NCI-H748 (cell line): ENCODE results near the gene MT1E.
"Not testable (repeated sequence)": the region's sequence is repeated elsewhere in the genome, so short reads cannot be mapped to it uniquely, and the experiment has no call there.

Experiments used
- DNase-seq: peaks from one replicate; lab custom pipeline; 2025; ENCODE audit not compliant: unreplicated experiment; lab: John Stamatoyannopoulos, UW

MT1E gene

DNA sequence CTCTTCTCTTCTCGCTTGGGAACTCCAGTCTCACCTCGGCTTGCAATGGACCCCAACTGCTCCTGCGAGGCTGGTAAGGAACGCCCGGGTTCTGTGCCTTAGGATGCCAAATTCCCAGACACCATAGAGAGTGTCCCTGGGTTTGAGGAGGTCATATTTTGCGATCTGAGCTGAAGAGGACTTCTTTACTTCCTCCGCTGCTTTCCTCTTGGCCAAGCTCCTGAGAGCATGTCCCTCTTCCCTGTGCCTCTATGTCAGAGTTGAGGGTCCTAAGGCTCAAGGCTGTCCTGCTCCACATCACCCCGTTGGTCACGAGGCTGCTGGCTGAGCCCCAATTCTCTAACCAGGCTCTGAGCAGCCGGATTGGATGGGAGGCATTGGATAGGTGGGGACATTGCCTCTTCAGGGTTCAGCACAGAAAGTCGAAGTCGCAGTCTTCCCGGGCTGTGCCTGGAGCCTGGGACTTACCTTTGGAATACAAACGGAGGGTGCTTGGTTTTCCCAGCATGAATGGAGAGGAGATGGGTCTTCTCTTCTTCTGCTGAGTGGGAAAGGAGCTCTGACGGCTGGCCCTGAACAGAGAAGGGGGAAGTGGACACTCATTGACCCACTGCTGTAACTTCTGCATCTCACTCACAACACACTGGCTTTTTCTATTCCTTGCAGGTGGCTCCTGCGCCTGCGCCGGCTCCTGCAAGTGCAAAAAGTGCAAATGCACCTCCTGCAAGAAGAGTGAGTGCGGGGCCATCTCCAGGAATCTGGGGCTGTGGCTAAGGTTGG lies 44.4 kb downstream of the MT1E start:
- no peak for DNase-seq

GRCh38 chr16:56670620-56670934 lies 45.0 kb downstream of the MT1E start:
- no peak for DNase-seq

DNA sequence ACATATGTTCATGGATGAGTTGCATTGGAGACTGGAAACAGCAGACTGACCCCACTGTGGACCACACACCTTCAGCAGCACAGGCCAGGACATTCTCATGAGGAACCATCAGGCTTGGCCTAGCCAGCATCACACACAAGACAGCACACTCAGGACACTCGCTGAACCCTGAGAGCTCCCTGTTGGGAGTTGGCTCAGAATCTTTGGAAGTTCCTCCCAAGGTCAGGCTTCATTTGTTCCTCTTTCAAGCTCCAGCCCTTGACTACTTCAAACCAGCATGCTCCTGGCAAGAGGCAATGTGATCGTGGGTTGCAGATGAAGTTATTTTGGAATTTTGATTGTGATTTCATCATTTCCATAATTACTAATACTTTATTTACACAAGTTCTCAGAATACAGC lies 46.1 kb downstream of the MT1E start:
- not testable (repeated sequence) for DNase-seq

DNA sequence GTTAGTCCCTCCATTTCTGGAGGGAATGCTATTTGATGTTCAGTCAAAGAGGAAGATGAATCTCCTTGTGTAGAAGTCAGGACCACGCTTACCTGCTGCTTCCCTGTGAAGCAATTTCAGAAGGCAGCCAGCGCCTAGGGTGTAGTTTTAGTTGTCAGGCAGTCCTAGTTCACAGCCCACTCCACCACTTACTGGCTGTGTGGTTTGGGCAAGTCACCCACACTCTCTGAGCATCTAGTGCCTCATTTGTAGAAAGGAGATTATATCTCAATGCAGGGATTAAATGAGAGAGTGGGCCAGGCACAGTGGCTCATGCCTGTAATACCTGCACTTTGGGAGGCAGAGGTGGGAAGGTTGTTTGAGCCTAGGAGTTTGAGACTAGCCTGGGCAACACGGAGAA lies 46.6 kb downstream of the MT1E start:
- not testable (repeated sequence) for DNase-seq

GRCh38 chr16:56672761-56673536 lies 47.4 kb downstream of the MT1E start:
- DNase-seq = no peak

DNA sequence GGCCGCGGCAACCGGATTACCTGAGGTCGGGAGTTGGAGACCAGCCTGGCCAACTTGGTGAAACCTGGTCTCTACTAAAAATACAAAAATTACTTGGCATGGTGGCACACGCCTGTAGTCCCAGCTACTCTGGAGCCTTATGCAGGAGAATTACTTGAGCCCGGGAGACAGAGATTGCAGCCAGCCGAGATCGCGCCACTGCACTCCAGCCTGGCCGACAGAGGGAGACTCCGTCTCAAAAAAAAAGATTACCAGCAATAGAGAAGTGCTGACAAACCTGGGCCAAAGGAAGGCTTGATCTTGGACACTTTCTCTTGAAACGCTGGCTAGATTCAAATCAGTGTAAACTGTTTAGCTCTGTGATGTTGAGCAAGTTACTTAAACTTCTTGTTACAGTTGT lies 48.3 kb downstream of the MT1E start:
- DNase-seq = no peak

DNA sequence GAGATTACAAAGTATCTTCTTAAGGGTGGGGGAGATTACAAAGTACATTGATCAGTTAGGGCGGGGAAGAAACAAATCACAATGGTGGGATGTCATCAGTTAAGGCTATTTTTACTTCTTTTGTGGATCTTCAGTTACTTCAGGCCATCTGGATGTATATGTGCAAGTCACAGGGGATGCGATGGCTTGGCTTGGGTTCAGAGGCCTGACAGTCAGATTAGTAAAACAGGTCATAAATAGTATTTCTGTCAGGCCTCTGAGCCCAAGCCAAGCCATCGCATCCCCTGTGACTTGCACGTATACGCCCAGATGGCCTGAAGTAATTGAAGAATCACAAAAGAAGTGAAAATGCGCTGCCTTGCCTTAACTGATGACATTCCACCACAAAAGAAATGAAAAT lies 49.0 kb downstream of the MT1E start:
- DNase-seq = not testable (repeated sequence)

DNA sequence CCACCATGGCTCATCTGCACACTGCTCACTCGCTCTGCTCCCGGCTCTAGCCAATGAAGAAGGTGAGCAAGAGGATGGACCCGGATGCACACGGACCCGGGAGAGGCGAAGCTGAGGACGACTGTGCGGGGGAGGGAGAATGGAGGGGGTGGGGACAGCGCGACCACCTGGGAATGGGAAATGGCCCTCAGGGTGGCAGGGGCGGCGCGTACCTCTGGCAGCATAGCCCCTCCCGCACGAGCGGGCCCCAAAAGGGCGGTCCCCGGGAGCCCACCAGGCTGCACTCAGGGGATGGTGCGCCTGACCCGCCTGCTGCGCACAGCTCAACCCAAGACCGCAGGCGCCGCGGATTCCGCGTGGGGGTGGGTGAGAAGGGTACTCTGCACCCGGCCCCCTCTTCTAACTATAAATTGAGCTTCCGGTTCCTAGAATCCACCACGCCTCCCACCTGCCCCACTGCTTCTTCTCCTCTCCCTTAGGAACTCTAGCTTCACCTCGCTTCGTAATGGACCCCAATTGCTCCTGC lies 50.2 kb downstream of the MT1E start:
- no peak for DNase-seq
